ENCODE measurements around the gene RFC4.
A peak's percentile ranks its signal among the peaks of the same experiment; 100 is the strongest.

The RFC4 gene

GRCh38 chr3:186785495-186786018 lies 20.7 kb downstream of the RFC4 start:
- no peak for DNase-seq

GRCh38 chr3:186784820-186785494 lies 21.3 kb downstream of the RFC4 start:
- DNase-seq = peak; percentile 23

- DNase-seq = peak; percentile 75
Observed at GRCh38 chr3:186783731-186784515, 22.4 kb downstream of the RFC4 start.

- peak; percentile 89 for DNase-seq
Observed at GRCh38 chr3:186783058-186783730, 23.1 kb downstream of the RFC4 start, which contains the start of gene EIF4A2. Gene EIF4A2 (plus strand): TSS chr3:186783577. CDS start chr3:186783611, 34 bp downstream.

GRCh38 chr3:186782542-186783057 lies 23.7 kb downstream of the RFC4 start:
- peak; percentile 55 for DNase-seq

GRCh38 chr3:186779204-186779603 lies 27.1 kb downstream of the RFC4 start:
- DNase-seq = no peak

- DNase-seq = no peak
Observed at GRCh38 chr3:186775999-186776398, 30.3 kb downstream of the RFC4 start.

GRCh38 chr3:186772701-186773417 lies 33.4 kb downstream of the RFC4 start:
- DNase-seq = peak; percentile 66

- DNase-seq = no peak
Observed at GRCh38 chr3:186772281-186772694, 34.0 kb downstream of the RFC4 start.

GRCh38 chr3:186760897-186761447 lies 45.3 kb downstream of the RFC4 start:
- no peak for DNase-seq

- DNase-seq = no peak
Observed at GRCh38 chr3:186760141-186760833, 46.0 kb downstream of the RFC4 start.

GRCh38 chr3:186759231-186759930 lies 46.9 kb downstream of the RFC4 start:
- no peak for DNase-seq

- DNase-seq = no peak
Observed at GRCh38 chr3:186757686-186758220, 48.5 kb downstream of the RFC4 start.

GRCh38 chr3:186757214-186757613 lies 49.1 kb downstream of the RFC4 start:
- DNase-seq = no peak

GRCh38 chr3:186754871-186755270 lies 51.4 kb downstream of the RFC4 start:
- DNase-seq = no peak

GRCh38 chr3:186754006-186754405 lies 52.3 kb downstream of the RFC4 start:
- DNase-seq = no peak

GRCh38 chr3:186751480-186751879 lies 54.8 kb downstream of the RFC4 start:
- DNase-seq = no peak

- no peak for DNase-seq
Observed at GRCh38 chr3:186750316-186750715, 56.0 kb downstream of the RFC4 start.

- peak; percentile 43 for DNase-seq
Observed at GRCh38 chr3:186746008-186746407, 60.3 kb downstream of the RFC4 start.

GRCh38 chr3:186743666-186744065 lies 62.6 kb downstream of the RFC4 start:
- DNase-seq = no peak
